GM19463 (cell line): Measurements from ENCODE around the gene MAN2B2.

Source experiments
- ATAC-seq: cut with Tn5 transposase; IDR thresholded peaks from one replicate; pipeline ENCODE4 v1.9.1; 2021; ENCODE audit warnings: mild to moderate bottlenecking, moderate library complexity; ENCODE audit not compliant: unreplicated experiment

MAN2B2 gene

DNA sequence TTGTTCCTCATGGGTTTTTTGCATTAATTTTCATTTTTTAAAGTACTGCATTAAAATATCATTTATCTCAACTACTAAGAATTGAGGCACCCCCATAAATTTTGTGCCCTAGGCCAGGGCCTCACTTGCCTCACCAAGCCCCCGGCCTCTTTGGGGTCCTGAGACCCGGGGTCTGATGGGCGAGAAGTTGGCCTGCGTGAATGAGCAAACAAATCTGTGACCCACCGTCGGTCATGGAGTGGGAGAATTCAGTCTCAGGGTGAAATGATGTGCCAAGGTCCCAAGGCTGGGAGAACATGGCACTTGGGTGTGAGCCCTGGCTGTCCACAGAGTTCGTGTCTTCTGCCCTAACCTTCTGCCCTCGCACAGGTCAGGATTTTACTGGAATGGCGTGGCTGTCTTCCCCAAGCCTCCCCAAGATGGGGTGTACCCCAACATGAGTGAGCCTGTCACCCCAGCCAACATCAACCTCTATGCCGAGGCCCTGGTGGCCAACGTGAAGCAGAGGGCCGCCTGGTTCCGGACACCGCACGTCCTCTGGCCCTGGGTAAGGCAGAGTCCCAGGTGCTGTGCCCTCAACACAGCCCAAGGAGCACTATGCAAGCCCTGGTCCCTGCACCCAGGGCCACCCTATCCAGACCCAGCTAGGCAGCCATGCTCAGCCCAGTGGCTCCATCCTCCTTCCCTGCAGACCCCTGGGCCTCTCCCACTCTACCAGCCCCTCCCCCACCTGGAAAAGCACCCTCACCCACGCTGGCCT lies 18.0 kb downstream of the MAN2B2 start:
- ATAC-seq = no peak

GRCh38 chr4:6594341-6594740 lies 19.4 kb downstream of the MAN2B2 start:
- no peak for ATAC-seq

GRCh38 chr4:6594826-6595355 lies 19.9 kb downstream of the MAN2B2 start:
- no peak for ATAC-seq

GRCh38 chr4:6595897-6596537 lies 21.0 kb downstream of the MAN2B2 start:
- no peak for ATAC-seq

DNA sequence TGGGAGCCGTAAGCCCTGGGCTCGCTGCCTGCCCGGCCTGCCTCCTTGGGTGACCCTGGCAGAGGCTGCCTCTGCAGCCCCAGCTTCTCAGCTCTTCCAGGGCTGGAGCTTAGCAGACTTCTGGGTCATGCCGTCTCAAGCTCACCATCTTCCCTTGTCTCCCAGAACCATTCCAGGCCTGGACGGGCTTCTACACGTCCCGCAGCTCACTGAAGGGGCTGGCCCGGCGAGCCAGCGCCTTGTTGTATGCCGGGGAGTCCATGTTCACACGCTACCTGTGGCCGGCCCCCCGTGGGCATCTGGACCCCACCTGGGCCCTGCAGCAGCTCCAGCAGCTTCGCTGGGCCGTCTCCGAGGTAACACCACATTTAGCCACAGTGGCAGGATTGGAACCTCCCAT lies 22.0 kb downstream of the MAN2B2 start:
- ATAC-seq = no peak

DNA sequence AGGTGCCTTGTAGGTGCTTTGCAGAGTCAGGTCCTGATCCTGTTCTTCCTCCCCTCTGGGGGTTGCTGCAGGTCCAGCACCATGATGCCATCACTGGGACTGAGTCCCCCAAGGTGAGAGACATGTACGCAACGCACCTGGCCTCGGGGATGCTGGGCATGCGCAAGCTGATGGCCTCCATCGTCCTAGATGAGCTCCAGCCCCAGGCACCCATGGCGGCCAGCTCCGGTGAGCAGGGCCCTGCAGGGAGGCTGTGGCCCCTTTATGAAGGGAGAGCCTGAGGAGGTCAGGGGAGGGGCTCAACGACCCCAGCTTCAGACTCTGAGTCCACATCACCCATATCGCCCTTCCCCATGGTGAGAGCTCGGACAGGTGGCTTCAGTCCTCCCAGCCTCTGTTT lies 23.1 kb downstream of the MAN2B2 start:
- no peak for ATAC-seq

GRCh38 chr4:6598641-6599040 lies 23.7 kb downstream of the MAN2B2 start:
- no peak for ATAC-seq

- no peak for ATAC-seq
Measured at GRCh38 chr4:6601661-6602250, 26.8 kb downstream of the MAN2B2 start.

- no peak for ATAC-seq
Measured at GRCh38 chr4:6602289-6602688, 27.3 kb downstream of the MAN2B2 start.

DNA sequence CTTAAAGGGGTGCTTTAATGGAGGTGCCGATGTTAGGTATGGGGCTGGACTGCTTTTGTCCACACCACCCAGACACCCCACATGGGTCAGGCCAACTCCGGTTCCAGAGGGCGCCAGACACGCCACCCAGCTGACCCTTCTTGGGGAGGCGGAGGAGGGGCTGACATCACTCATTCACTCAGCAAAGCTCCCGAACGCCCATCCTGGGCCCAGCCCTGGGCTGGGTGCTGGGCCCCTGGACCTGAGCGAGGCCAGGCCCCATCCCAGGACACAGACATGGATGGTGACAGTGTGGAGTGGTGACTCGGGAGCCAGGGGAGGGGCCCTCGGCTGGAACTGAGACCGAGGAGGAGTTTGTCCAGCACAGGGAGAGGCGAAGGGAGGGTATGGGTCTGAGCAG lies 28.1 kb downstream of the MAN2B2 start:
- ATAC-seq = no peak

GRCh38 chr4:6605114-6605513 lies 30.1 kb downstream of the MAN2B2 start:
- ATAC-seq = no peak

GRCh38 chr4:6605605-6606004 lies 30.6 kb downstream of the MAN2B2 start:
- ATAC-seq = no peak

- ATAC-seq = no peak
Measured at GRCh38 chr4:6606465-6607235, 31.7 kb downstream of the MAN2B2 start.

GRCh38 chr4:6607368-6608055 lies 32.5 kb downstream of the MAN2B2 start:
- ATAC-seq = no peak

DNA sequence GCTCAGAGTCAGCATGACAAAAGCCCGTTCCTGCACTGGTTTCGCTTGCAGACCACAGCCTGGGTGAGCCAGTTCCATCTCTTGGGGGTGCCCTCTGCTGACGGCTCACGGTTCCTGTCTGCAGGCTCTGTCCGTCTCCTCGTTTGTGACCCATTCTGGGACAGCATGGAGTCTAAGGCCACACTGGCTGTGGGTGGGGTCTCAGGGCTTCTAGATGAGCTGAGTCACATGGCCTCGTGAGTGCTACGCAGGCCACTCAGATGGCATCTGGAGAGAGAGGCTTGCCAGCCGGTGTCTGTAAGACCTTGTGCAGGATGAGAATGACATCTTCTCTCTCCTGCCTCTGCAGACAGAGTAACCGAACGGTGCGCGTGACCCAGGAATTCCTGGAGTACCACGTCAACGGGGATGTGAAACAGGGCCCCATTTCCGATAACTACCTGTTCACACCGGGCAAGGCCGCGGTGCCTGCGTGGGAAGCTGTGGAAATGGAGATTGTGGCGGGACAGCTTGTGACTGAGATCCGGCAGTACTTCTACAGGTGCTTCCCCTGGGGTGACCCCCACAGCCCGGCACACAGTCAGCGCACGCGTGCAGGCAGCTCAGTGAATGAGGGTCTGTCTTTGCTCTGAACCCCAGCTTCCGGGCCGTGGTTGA lies 33.9 kb downstream of the MAN2B2 start:
- no peak for ATAC-seq

- no peak for ATAC-seq
Measured at GRCh38 chr4:6609415-6610079, 34.6 kb downstream of the MAN2B2 start.

GRCh38 chr4:6610856-6611430 lies 36.0 kb downstream of the MAN2B2 start:
- no peak for ATAC-seq

DNA sequence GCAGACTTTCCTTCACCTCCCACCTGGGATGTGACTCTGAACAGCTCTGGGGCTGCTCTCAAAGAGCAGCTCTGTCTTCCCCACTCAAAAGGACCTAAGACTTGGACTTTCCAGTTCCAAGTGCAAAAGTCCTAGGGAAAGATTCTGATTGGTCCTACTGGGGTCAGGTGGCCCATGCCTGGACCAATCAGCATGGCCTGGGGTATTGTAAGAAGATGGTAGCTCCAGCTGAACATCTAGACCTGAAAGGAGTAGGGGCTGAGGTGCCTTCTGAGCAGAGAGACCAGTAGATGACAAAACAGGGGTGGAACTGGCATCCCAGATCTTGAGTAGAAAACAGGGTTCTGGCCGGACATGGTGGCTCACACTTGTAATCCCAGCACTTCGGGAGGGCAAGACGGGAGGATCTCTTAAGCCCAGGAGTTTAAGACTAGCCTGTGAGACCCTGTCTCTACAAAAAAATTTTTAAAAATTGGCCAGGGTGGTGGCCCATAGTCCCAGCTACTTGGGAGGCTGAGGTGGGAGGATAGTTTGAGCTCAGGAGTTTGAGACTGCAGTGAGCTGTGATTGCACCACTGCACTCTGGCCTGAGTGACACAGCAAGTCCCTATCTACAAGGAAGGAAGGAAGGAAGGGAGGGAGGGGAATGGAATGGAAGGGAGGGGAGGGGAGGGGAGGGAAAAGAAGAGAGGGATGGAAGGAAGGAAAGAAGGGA lies 38.1 kb downstream of the MAN2B2 start:
- no peak for ATAC-seq
